K562 (cell line): ENCODE measurements around the gene KIFC3. TPM values are rescaled to one million over a fixed set of nuclear protein-coding genes. Genes with fewer than 3 reads are reported as not detected.
A peak's percentile ranks its signal among the peaks of the same experiment; 100 is the strongest.

ENCODE experiments used
- CHD7 ChIP-seq: fragments of 200-600 bp; sonication (generic); IDR thresholded peaks from one replicate; pipeline ENCODE4 v1.6.1; 2012; ENCODE audit warnings: mild to moderate bottlenecking, low read depth, low read length, inconsistent platforms
- E2F4 ChIP-seq: sonication (generic); formaldehyde crosslinking; IDR thresholded peaks from 2 replicates; pipeline ENCODE4 v1.8.0; 2022; ENCODE audit warnings: mild to moderate bottlenecking, low read depth, missing genetic modification reagents
- ELF2 ChIP-seq: fragments of 250-450 bp; sonication (Bioruptor Pico); IDR thresholded peaks from 2 replicates; pipeline ENCODE4 v1.5.0; 2021; ENCODE audit warnings: mild to moderate bottlenecking
- ETS2 ChIP-seq: IDR thresholded peaks from 2 replicates; pipeline ENCODE4 v1.6.1; 2016; ENCODE audit warnings: borderline replicate concordance, missing genetic modification characterization, mild to moderate bottlenecking, moderate library complexity, missing compliant biosample characterization; ENCODE audit not compliant: poor library complexity, severe bottlenecking
- HNRNPUL1 ChIP-seq: fragments of 200-400 bp; formaldehyde crosslinking; IDR thresholded peaks from 2 replicates; pipeline ENCODE4 v1.6.1; 2017; ENCODE audit warnings: low read length
- POLR3G ChIP-seq: IDR thresholded peaks from 2 replicates; pipeline ENCODE4 v1.6.1; 2011; ENCODE audit not compliant: insufficient read length, insufficient replicate concordance; ENCODE audit errors: extremely low read depth
- RBM15 ChIP-seq: fragments of 200-400 bp; formaldehyde crosslinking; IDR thresholded peaks from 2 replicates; pipeline ENCODE4 v1.6.1; 2018; ENCODE audit warnings: mild to moderate bottlenecking, low read length, moderate library complexity; ENCODE audit not compliant: insufficient read depth
- ZNF592 ChIP-seq: fragments of 450-650 bp; IDR thresholded peaks from 2 replicates; pipeline ENCODE4 v1.6.1; 2017; ENCODE audit warnings: antibody characterized with exemption, mild to moderate bottlenecking
- ZNF79 ChIP-seq: fragments of 250-450 bp; sonication (Bioruptor Pico); IDR thresholded peaks from 2 replicates; pipeline ENCODE4 v1.4.0; 2020; ENCODE audit warnings: low read depth, mild to moderate bottlenecking, moderate library complexity
- polyA plus RNA-seq, 8 experiments: library from polyadenylated mRNA; depleted of rRNA in 4 of 8; stranded (reverse) in 5 of 8; unstranded in 3 of 8; fragments of >200 nt; fragmentation: Nextera tagmentation in 2 of 8; fragmentation: Illumina TruSeq in 1 of 8; extraction: Ambion mirVana in 2 of 8; extraction: Trizol in 1 of 8; gene quantifications; 2 replicates each; pipeline versions ENCODE4 v1.2.1 to v1.2.3, GENCODE V29; 2011 to 2014; ENCODE audit warnings: inconsistent platforms in 1 of 8, missing spikeins in 1 of 8
- total RNA-seq, 7 experiments: library from RNA; depleted of rRNA in 6 of 7; stranded (reverse); fragments of >200 nt in 6 of 7; fragmentation: Illumina TruSeq in 2 of 7; extraction: Trizol in 2 of 7; gene quantifications; 2 replicates each; pipeline versions ENCODE4 v1.2.1 to v1.2.3, GENCODE V29; 2011 to 2021; ENCODE audit warnings: low replicate concordance in 1 of 7

The KIFC3 gene
- total and polyA plus RNA-seq, 9 of the 15 experiments (the other 6 are each of a cell fraction or from before 2014, with no cell fraction given), result 0.23 to 105 (median 26.2) TPM

DNA sequence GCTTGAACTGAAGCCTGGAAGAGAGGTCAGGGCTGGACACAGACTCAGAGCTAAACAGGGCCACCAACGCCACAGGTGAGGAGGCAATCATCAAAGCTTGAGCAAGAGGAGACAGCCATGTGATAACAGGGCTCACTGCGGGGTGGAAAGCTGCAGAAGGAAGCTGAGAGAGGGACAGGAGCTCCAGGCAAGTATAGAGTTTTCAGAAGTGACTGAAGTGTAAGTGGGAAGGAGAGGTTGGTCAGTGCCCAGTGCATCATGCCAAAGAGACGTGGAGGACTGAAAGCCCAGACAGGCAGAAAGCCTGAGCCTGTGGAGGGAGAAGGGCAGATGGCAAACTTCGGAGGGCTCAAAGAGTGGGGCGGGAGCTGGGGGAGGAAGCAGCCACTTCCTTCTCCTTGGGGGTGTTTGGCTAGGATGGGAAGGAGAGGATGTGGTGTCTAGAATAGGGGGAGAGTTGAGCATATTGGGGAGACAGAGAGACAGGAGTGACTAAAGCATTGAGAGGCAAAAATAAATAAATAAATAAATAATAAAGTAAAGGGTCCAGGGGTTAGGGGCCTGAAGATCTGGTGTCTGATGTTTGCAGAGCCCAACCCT is 2.6 kb downstream of the KIFC3 start (continued):
- no peak for TF ChIP-seq CHD7
- no peak for TF ChIP-seq POLR3G
- TF ChIP-seq ZNF592, result 0 out of 2 replicates have a peak, but pooled peaks have one; percentile 14
- no peak for TF ChIP-seq E2F4 (CRISPR knock-in tag)
- TF ChIP-seq RBM15, result no peak
- TF ChIP-seq ETS2, result no peak
- TF ChIP-seq ELF2, result no peak
- TF ChIP-seq HNRNPUL1, result no peak
- no peak for TF ChIP-seq ZNF79 (CRISPR knock-in tag)
